H9 (cell line): ENCODE data around the gene CFAP410. TPM values are rescaled to one million over a fixed set of nuclear protein-coding genes. Genes with fewer than 3 reads are reported as not detected.

Experiments used
- DNase-seq: peaks from one replicate; pipeline ENCODE4 v3.0.0-alpha.2; 2017
- H2AFZ ChIP-seq: one replicate; pipeline ENCODE4 v1.6.1; 2013; ENCODE audit warnings: mild to moderate bottlenecking, low read length, control low read depth, moderate library complexity
- H2AK5ac ChIP-seq: 2 replicates; pipeline ENCODE4 v1.6.1; 2013; ENCODE audit warnings: low read length, control low read depth, mixed read lengths; ENCODE audit not compliant: insufficient read length
- H2BK120ac ChIP-seq: one replicate; pipeline ENCODE4 v1.6.1; 2013; ENCODE audit warnings: low read depth, mild to moderate bottlenecking, low read length, control low read depth, inconsistent platforms; ENCODE audit not compliant: poor library complexity, severe bottlenecking
- H2BK12ac ChIP-seq: 2 replicates; pipeline ENCODE4 v1.6.1; 2013; ENCODE audit warnings: low read length, control low read depth, mixed read lengths, low read depth; ENCODE audit not compliant: insufficient read length
- H2BK15ac ChIP-seq: 2 replicates; pipeline ENCODE4 v1.6.1; 2013; ENCODE audit warnings: low read depth, low read length, control low read depth
- H2BK20ac ChIP-seq: one replicate; pipeline ENCODE4 v1.6.1; 2013; ENCODE audit warnings: low read depth, mild to moderate bottlenecking, low read length, control low read depth, inconsistent platforms; ENCODE audit not compliant: poor library complexity, severe bottlenecking
- H2BK5ac ChIP-seq: 2 replicates; pipeline ENCODE4 v1.6.1; 2013; ENCODE audit warnings: low read length, control low read depth, mixed read lengths; ENCODE audit not compliant: insufficient read length
- H3K14ac ChIP-seq: 2 replicates; pipeline ENCODE4 v1.6.1; 2013; ENCODE audit warnings: low read length, control low read depth; ENCODE audit not compliant: insufficient read depth
- H3K18ac ChIP-seq: 2 replicates; pipeline ENCODE4 v1.6.1; 2013; ENCODE audit warnings: low read depth, mild to moderate bottlenecking, mixed read lengths, low read length, control low read depth; ENCODE audit not compliant: insufficient read length
- H3K23ac ChIP-seq: 2 replicates; pipeline ENCODE4 v1.6.1; 2013; ENCODE audit warnings: low read length, control low read depth, mixed read lengths, low read depth; ENCODE audit not compliant: insufficient read length
- H3K23me2 ChIP-seq: 2 replicates; pipeline ENCODE4 v1.6.1; 2013; ENCODE audit warnings: low read depth, mild to moderate bottlenecking, mixed read lengths, low read length, control low read depth; ENCODE audit not compliant: insufficient read length, poor library complexity, severe bottlenecking
- H3K27ac ChIP-seq: 2 replicates; pipeline ENCODE4 v1.5.1; 2013; ENCODE audit warnings: low read length, control low read depth, mixed read lengths, low read depth; ENCODE audit not compliant: insufficient read length
- H3K27me3 ChIP-seq: 2 replicates; pipeline ENCODE4 v1.6.1; 2013; ENCODE audit warnings: low read length, control low read depth, inconsistent platforms; ENCODE audit not compliant: insufficient read depth
- H3K4ac ChIP-seq: 2 replicates; pipeline ENCODE4 v1.6.1; 2013; ENCODE audit warnings: low read depth, mild to moderate bottlenecking, control low read depth, inconsistent platforms, low read length, moderate library complexity
- H3K4me1 ChIP-seq: 2 replicates; pipeline ENCODE4 v1.6.1; 2013; ENCODE audit warnings: low read length, control low read depth, inconsistent platforms; ENCODE audit not compliant: insufficient read depth
- H3K4me2 ChIP-seq: 2 replicates; pipeline ENCODE4 v1.6.1; 2013; ENCODE audit warnings: low read length, control low read depth, mixed read lengths; ENCODE audit not compliant: insufficient read length, insufficient read depth
- H3K56ac ChIP-seq: 2 replicates; pipeline ENCODE4 v1.6.1; 2013; ENCODE audit warnings: low read depth, mild to moderate bottlenecking, mixed read lengths, low read length, control low read depth; ENCODE audit not compliant: insufficient read length
- H3K79me1 ChIP-seq: 2 replicates; pipeline ENCODE4 v1.6.1; 2013; ENCODE audit warnings: low read depth, mild to moderate bottlenecking, moderate library complexity, low read length, control low read depth, inconsistent platforms; ENCODE audit not compliant: insufficient read depth, poor library complexity, severe bottlenecking
- H3K79me2 ChIP-seq: 2 replicates; pipeline ENCODE4 v1.6.1; 2013; ENCODE audit warnings: low read length, control low read depth, inconsistent platforms; ENCODE audit not compliant: insufficient read depth
- H3K9ac ChIP-seq: 2 replicates; pipeline ENCODE4 v1.6.1; 2013; ENCODE audit warnings: low read length, control low read depth, mixed read lengths; ENCODE audit not compliant: insufficient read length; ENCODE audit errors: extremely low read depth
- H3K9me3 ChIP-seq: one replicate; pipeline ENCODE4 v1.6.1; 2013; ENCODE audit warnings: low read depth, low read length, inconsistent platforms; ENCODE audit not compliant: control insufficient read depth
- H3T11ph ChIP-seq: one replicate; pipeline ENCODE4 v1.6.1; 2013; ENCODE audit warnings: mild to moderate bottlenecking, low read length, control low read depth, inconsistent platforms
- H4K20me1 ChIP-seq: one replicate; pipeline ENCODE4 v1.6.1; 2013; ENCODE audit not compliant: control insufficient read depth, insufficient read length, insufficient read depth
- H4K5ac ChIP-seq: 2 replicates; pipeline ENCODE4 v1.6.1; 2013; ENCODE audit warnings: low read depth, mild to moderate bottlenecking, mixed read lengths, low read length, control low read depth; ENCODE audit not compliant: insufficient read length
- H4K8ac ChIP-seq: replicated peaks from 2 replicates; pipeline ENCODE4 v1.6.1; 2013; ENCODE audit warnings: low read length, control low read depth, mixed read lengths, low read depth; ENCODE audit not compliant: insufficient read length
- H4K91ac ChIP-seq: 2 replicates; pipeline ENCODE4 v1.6.1; 2013; ENCODE audit warnings: low read depth, mild to moderate bottlenecking, moderate library complexity, mixed read lengths, low read length, control low read depth; ENCODE audit not compliant: insufficient read length
- H3K27ac Mint-ChIP-seq, 3 experiments: 2 replicates in 2 of 3; 3 replicates in 1 of 3; pipeline ENCODE4 v1.8.0; 2020 to 2021; ENCODE audit warnings: mixed read lengths in 3 of 3, mild to moderate bottlenecking in 1 of 3, moderate library complexity in 1 of 3
- H3K27me3 Mint-ChIP-seq: 2 replicates; pipeline ENCODE4 v1.8.0; 2021; ENCODE audit warnings: low read depth, mild to moderate bottlenecking, moderate library complexity, mixed read lengths
- H3K36me3 Mint-ChIP-seq, 3 experiments: 2 replicates in 2 of 3; 3 replicates in 1 of 3; pipeline ENCODE4 v1.8.0; 2020 to 2021; ENCODE audit warnings: low read depth in 3 of 3, mixed read lengths in 3 of 3; ENCODE audit not compliant: insufficient read depth in 1 of 3
- H3K4me1 Mint-ChIP-seq, 2 experiments: 2 replicates each; pipeline ENCODE4 v1.8.0; 2020; ENCODE audit warnings: mixed read lengths in 2 of 2
- H3K4me3 Mint-ChIP-seq, 2 experiments: 2 replicates in 1 of 2; 3 replicates in 1 of 2; pipeline ENCODE4 v1.8.0; 2020 to 2021; ENCODE audit warnings: mild to moderate bottlenecking in 2 of 2, mixed read lengths in 2 of 2, moderate library complexity in 1 of 2
- H3K9me3 Mint-ChIP-seq, 2 experiments: 2 replicates in 1 of 2; 3 replicates in 1 of 2; pipeline ENCODE4 v1.8.0; 2020; ENCODE audit warnings: mild to moderate bottlenecking in 2 of 2, mixed read lengths in 2 of 2, moderate library complexity in 1 of 2
- CTCF ChIP-seq: fragments of 200-600 bp; sonication (generic); conservative IDR thresholded peaks from 3 replicates; pipeline ENCODE4 v1.8.0; 2021; ENCODE audit warnings: antibody characterized with exemption, mild to moderate bottlenecking
- WGBS: extraction: QIAGEN DNeasy Blood & Tissue Kit; methylation state at CpG from one replicate; pipeline ENCODE4 v1.1.7; 2013; ENCODE audit warnings: missing lambda C conversion rate, low lambda C conversion rate, mixed read lengths; ENCODE audit not compliant: insufficient read length; ENCODE audit errors: extremely low coverage; 5-methylcytosine and 5-hydroxymethylcytosine counted together
- total RNA-seq: library from RNA; stranded (reverse); gene quantifications from 2 replicates; pipeline ENCODE4 v1.2.1, GENCODE V29; 2021

The CFAP410 gene
- total RNA-seq, 1 experiment from 2014 or later, result 17.0 TPM

- Histone ChIP-seq H3K14ac (no peak overlapping the region), H3K23ac (no peak overlapping the region), H3T11ph (no peak overlapping the region), H2AFZ (no peak overlapping the region), H4K20me1 (no peaks in the 10 kb centered on the region), H2BK120ac (no peak overlapping the region), H3K79me2 (no peaks in the 10 kb centered on the region), H3K23me2 (no peaks in the 10 kb centered on the region), H4K91ac (no peak overlapping the region), H4K5ac (no peak overlapping the region), H3K4me2 (no peak overlapping the region), H3K27ac (no peak overlapping the region), H2BK5ac (no peak overlapping the region), H4K8ac (no peak overlapping the region), H3K27me3 (no peaks in the 10 kb centered on the region), H2AK5ac (no peak overlapping the region), H3K4ac (no peak overlapping the region), H3K9ac (no peak overlapping the region), H3K79me1 (no peaks in the 10 kb centered on the region), H3K56ac (no peak overlapping the region), H2BK12ac (no peak overlapping the region), H3K9me3 (no peaks in the 10 kb centered on the region), H3K4me1 (no peaks in the 10 kb centered on the region; the same call in 1 of the 2 replicates), H2BK15ac (no peak overlapping the region), H2BK20ac (no peak overlapping the region), H3K18ac (no peak overlapping the region)
- TF ChIP-seq CTCF, result no peak
- Mint-ChIP-seq H3K27ac (no peak overlapping the region), H3K4me1 (peaks cover 4 to 10% of the 10 kb centered on the region in 2 experiments), H3K36me3 (no peaks in the 10 kb centered on the region), H3K4me3 (no peak overlapping the region), H3K27me3 (peaks cover 11% of the 10 kb centered on the region), H3K9me3 (no peaks in the 10 kb centered on the region)
- no CpG with 5 or more reads among the region's 14 CpGs for WGBS
- DNase-seq, result no peak
Measured at GRCh38 chr21:44295163-44295573, 44.0 kb downstream of the CFAP410 start.
